Neural cell (in vitro differentiated cells): ENCODE results near the gene ENC1. TPM values are rescaled to one million over a fixed set of nuclear protein-coding genes. Genes with fewer than 3 reads are reported as not detected.

Experiments
- H2AFZ ChIP-seq: fragments of 200-600, 300-800 bp; sonication (generic), shearing (Covaris generic); 2 replicates; pipeline ENCODE4 v1.6.0; 2014; ENCODE audit warnings: low read depth, mild to moderate bottlenecking, antibody characterized with exemption, low read length, moderate library complexity
- H3F3A ChIP-seq: fragments of 200-600 bp; shearing (Covaris generic); 2 replicates; pipeline ENCODE4 v1.6.1; 2016; ENCODE audit warnings: mild to moderate bottlenecking, moderate library complexity, mixed read lengths, antibody characterized with exemption, low read length; ENCODE audit not compliant: insufficient read depth, poor library complexity, severe bottlenecking
- H3K27ac ChIP-seq: fragments of 200-600, 300-800 bp; sonication (generic), shearing (Covaris generic); 2 replicates; pipeline ENCODE4 v1.5.1; 2014; ENCODE audit warnings: mild to moderate bottlenecking, low read length, moderate library complexity
- H3K27me3 ChIP-seq: fragments of 300-800, 200-600 bp; sonication (generic), shearing (Covaris generic); 2 replicates; pipeline ENCODE4 v1.6.0; 2014; ENCODE audit warnings: mild to moderate bottlenecking, low read depth, low read length, moderate library complexity; ENCODE audit not compliant: insufficient read depth
- H3K36me3 ChIP-seq: fragments of 300-800, 200-600 bp; sonication (generic), shearing (Covaris generic); 2 replicates; pipeline ENCODE4 v1.5.1; 2014; ENCODE audit warnings: mild to moderate bottlenecking, antibody characterized with exemption, low read length, moderate library complexity; ENCODE audit not compliant: insufficient read depth
- H3K4me2 ChIP-seq: fragments of 300-800, 200-600 bp; sonication (generic), shearing (Covaris generic); 2 replicates; pipeline ENCODE4 v1.6.0; 2014; ENCODE audit warnings: mild to moderate bottlenecking, low read length
- H3K4me3 ChIP-seq: fragments of 300-800, 200-600 bp; sonication (generic), shearing (Covaris generic); 2 replicates; pipeline ENCODE4 v1.5.1; 2014; ENCODE audit warnings: mild to moderate bottlenecking, low read length, moderate library complexity
- H3K79me2 ChIP-seq: fragments of 200-600 bp; shearing (Covaris generic); replicated peaks from 2 replicates; pipeline ENCODE4 v1.6.0; 2014; ENCODE audit warnings: mild to moderate bottlenecking, low read length, moderate library complexity; ENCODE audit not compliant: insufficient read depth
- H3K9ac ChIP-seq: fragments of 300-800, 200-600 bp; sonication (generic), shearing (Covaris generic); 2 replicates; pipeline ENCODE4 v1.6.1; 2016; ENCODE audit warnings: mild to moderate bottlenecking, low read length, mixed read lengths
- H3K9me2 ChIP-seq: fragments of 200-600 bp; shearing (Covaris generic); 2 replicates; pipeline ENCODE4 v1.6.1; 2016; ENCODE audit warnings: mild to moderate bottlenecking, low read length, mixed read lengths; ENCODE audit not compliant: insufficient read depth
- H3K9me3 ChIP-seq: fragments of 200-600, 300-800 bp; sonication (generic), shearing (Covaris generic); 2 replicates; pipeline ENCODE4 v1.6.1; 2016; ENCODE audit warnings: mild to moderate bottlenecking, mixed run types, low read length, moderate library complexity, mixed read lengths
- H4K20me1 ChIP-seq: fragments of 200-600 bp; shearing (Covaris generic); 2 replicates; pipeline ENCODE4 v1.6.1; 2016; ENCODE audit warnings: mild to moderate bottlenecking, mixed run types; ENCODE audit not compliant: insufficient read depth
- CTCF ChIP-seq: fragments of 450-650 bp; IDR thresholded peaks from 2 replicates; pipeline ENCODE4 v1.5.1; 2014; ENCODE audit warnings: antibody characterized with exemption, mild to moderate bottlenecking, moderate library complexity; ENCODE audit not compliant: poor library complexity, severe bottlenecking
- EP300 ChIP-seq: fragments of 450-650 bp; conservative IDR thresholded peaks from 2 replicates; pipeline ENCODE4 v1.6.1; 2014; ENCODE audit warnings: antibody characterized with exemption, mild to moderate bottlenecking, moderate library complexity; ENCODE audit not compliant: poor library complexity, severe bottlenecking
- EZH2 ChIP-seq: fragments of 200-600, 300-800 bp; shearing (Covaris generic), sonication (generic); IDR thresholded peaks from 2 replicates; pipeline ENCODE4 v1.6.1; 2014; ENCODE audit warnings: antibody characterized with exemption, low read length, borderline replicate concordance, mild to moderate bottlenecking; ENCODE audit not compliant: insufficient read depth, poor library complexity, severe bottlenecking
- MXI1 ChIP-seq: fragments of 450-650 bp; conservative IDR thresholded peaks from 2 replicates; pipeline ENCODE4 v1.6.1; 2014; ENCODE audit warnings: antibody characterized with exemption, mild to moderate bottlenecking; ENCODE audit not compliant: poor library complexity, severe bottlenecking
- POLR2AphosphoS5 ChIP-seq: IDR thresholded peaks from 2 replicates; pipeline ENCODE4 v1.6.1; 2012
- RAD21 ChIP-seq: fragments of 450-650 bp; conservative IDR thresholded peaks from 2 replicates; pipeline ENCODE4 v1.6.1; 2014; ENCODE audit warnings: antibody characterized with exemption, mild to moderate bottlenecking, moderate library complexity
- SMC3 ChIP-seq: fragments of 450-650 bp; conservative IDR thresholded peaks from 2 replicates; pipeline ENCODE4 v1.6.1; 2014; ENCODE audit warnings: antibody characterized with exemption, mild to moderate bottlenecking, moderate library complexity; ENCODE audit not compliant: poor library complexity
- TAF1 ChIP-seq: IDR thresholded peaks from 2 replicates; pipeline ENCODE4 v1.6.1; 2012; ENCODE audit warnings: low read depth
- polyA plus RNA-seq: library from polyadenylated mRNA; depleted of rRNA; stranded (reverse); fragments of >200 nt; gene quantifications from 2 replicates; pipeline ENCODE4 v1.2.3, GENCODE V29; 2014
- TF ChIP-seq, protein P1 (sequence below): IDR thresholded peaks from 2 replicates; pipeline ENCODE4 v1.6.1; 2012; ENCODE audit warnings: borderline replicate concordance

The ENC1 gene
- polyA plus RNA-seq, 1 donor from 2014 or later = 449 TPM

DNA sequence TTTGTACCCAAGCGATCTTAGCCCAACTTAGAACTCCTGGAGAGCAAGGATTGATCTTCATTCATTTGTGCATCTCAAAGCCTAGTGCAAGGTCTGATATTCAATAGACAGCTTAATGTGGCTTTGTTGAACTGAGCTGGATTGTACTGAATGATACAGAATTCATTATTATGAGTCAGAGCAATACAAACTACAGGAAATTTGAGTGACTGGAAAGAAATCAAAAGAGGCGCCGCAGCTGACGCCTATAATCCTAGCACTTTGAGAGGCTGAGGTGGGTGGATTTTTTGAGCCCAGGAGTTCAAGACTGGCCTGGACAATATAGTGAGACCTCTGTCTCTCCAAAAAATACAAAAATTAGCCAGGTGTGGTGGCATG, 58.6 kb downstream of the ENC1 start:
- H3K79me2 ChIP-seq = no peaks in the 10 kb centered on the region

DNA sequence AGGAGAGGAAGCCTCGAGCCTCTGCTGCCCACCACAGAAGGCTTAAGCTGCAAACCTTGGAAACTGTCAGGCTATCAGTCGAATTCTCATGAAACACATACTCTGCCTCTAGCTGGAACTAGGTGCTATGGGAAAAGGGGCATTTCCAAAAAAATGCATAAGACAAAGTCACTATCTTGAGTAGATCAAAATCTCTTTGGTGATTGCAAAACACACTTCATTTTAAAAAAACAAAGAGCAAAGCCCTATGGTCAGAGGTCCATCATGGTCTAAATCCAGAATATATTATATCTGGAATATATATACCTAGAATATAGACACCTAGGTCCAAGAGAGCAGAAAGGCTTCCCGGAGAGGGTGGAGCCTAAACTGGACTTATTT, 59.8 kb downstream of the ENC1 start:
- Histone ChIP-seq H3K9ac (no peak overlapping the region), H3K36me3 (no peaks in the 10 kb centered on the region), H3K27me3 (no peaks in the 10 kb centered on the region), H3F3A (no peaks in the 10 kb centered on the region), H3K9me3 (no peaks in the 10 kb centered on the region), H3K27ac (no peak overlapping the region), H3K4me2 (no peak overlapping the region), H3K79me2 (no peaks in the 10 kb centered on the region), H2AFZ (no peak overlapping the region), H3K4me3 (no peak overlapping the region), H3K9me2 (no peaks in the 10 kb centered on the region), H4K20me1 (no peaks in the 10 kb centered on the region)
- TF ChIP-seq MXI1 (no peak), CTCF (no peak), EP300 (no peak), RAD21 (no peak), POLR2AphosphoS5 (no peak), SMC3 (no peak)
- TF ChIP-seq, protein P1, sequence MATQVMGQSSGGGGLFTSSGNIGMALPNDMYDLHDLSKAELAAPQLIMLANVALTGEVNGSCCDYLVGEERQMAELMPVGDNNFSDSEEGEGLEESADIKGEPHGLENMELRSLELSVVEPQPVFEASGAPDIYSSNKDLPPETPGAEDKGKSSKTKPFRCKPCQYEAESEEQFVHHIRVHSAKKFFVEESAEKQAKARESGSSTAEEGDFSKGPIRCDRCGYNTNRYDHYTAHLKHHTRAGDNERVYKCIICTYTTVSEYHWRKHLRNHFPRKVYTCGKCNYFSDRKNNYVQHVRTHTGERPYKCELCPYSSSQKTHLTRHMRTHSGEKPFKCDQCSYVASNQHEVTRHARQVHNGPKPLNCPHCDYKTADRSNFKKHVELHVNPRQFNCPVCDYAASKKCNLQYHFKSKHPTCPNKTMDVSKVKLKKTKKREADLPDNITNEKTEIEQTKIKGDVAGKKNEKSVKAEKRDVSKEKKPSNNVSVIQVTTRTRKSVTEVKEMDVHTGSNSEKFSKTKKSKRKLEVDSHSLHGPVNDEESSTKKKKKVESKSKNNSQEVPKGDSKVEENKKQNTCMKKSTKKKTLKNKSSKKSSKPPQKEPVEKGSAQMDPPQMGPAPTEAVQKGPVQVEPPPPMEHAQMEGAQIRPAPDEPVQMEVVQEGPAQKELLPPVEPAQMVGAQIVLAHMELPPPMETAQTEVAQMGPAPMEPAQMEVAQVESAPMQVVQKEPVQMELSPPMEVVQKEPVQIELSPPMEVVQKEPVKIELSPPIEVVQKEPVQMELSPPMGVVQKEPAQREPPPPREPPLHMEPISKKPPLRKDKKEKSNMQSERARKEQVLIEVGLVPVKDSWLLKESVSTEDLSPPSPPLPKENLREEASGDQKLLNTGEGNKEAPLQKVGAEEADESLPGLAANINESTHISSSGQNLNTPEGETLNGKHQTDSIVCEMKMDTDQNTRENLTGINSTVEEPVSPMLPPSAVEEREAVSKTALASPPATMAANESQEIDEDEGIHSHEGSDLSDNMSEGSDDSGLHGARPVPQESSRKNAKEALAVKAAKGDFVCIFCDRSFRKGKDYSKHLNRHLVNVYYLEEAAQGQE = no peak

More for the DNA sequence above, 58.6 kb downstream of the ENC1 start:
- Histone ChIP-seq H3K9me3 (no peaks in the 10 kb centered on the region), H4K20me1 (no peaks in the 10 kb centered on the region), H2AFZ (no peak overlapping the region), H3K27ac (no peak overlapping the region), H3K4me3 (no peak overlapping the region), H3K9ac (no peak overlapping the region), H3F3A (no peaks in the 10 kb centered on the region), H3K4me2 (no peak overlapping the region), H3K27me3 (no peaks in the 10 kb centered on the region), H3K9me2 (no peaks in the 10 kb centered on the region), H3K36me3 (no peaks in the 10 kb centered on the region)
- TF ChIP-seq EP300 (no peak), EZH2 (no peak), CTCF (no peak), POLR2AphosphoS5 (no peak), RAD21 (no peak), MXI1 (no peak), SMC3 (no peak), TAF1 (no peak)
- TF ChIP-seq, protein P1 = no peak
